HepG2 (cell line): Measurements from ENCODE around the gene SOX12. TPM values are rescaled to one million over a fixed set of nuclear protein-coding genes. Genes with fewer than 3 reads are reported as not detected.
A peak's percentile ranks its signal among the peaks of the same experiment; 100 is the strongest.

Experiments used
- DDIT3 ChIP-seq: sonication (generic); formaldehyde crosslinking; IDR thresholded peaks from 2 replicates; pipeline ENCODE4 v1.4.0; 2020; ENCODE audit warnings: mild to moderate bottlenecking, missing genetic modification reagents
- HMGA1 ChIP-seq: sonication (generic); formaldehyde crosslinking; conservative IDR thresholded peaks from 2 replicates; pipeline ENCODE4 v1.4.0; 2020; ENCODE audit warnings: missing genetic modification reagents
- IRX3 ChIP-seq: sonication (generic); formaldehyde crosslinking; IDR thresholded peaks from 2 replicates; pipeline ENCODE4 v1.8.1; 2023; ENCODE audit warnings: mild to moderate bottlenecking, low read depth, missing genetic modification reagents, borderline replicate concordance
- MYC ChIP-seq: sonication (generic); formaldehyde crosslinking; IDR thresholded peaks from 2 replicates; pipeline ENCODE4 v1.9.0; 2021; ENCODE audit warnings: missing genetic modification reagents, borderline replicate concordance
- MYPOP ChIP-seq: sonication (generic); formaldehyde crosslinking; IDR thresholded peaks from 2 replicates; pipeline ENCODE4 v1.8.1; 2023; ENCODE audit warnings: mild to moderate bottlenecking, moderate library complexity, missing genetic modification reagents
- POGK ChIP-seq: sonication (generic); formaldehyde crosslinking; conservative IDR thresholded peaks from 2 replicates; pipeline ENCODE4 v1.8.0; 2022; ENCODE audit warnings: mild to moderate bottlenecking, moderate library complexity, missing genetic modification reagents
- REST ChIP-seq, 2 experiments: IDR thresholded peaks; 2 replicates each; pipeline ENCODE4 v1.6.1; 2011 to 2012; ENCODE audit warnings: low read length in 2 of 2, borderline replicate concordance in 1 of 2, low read depth in 1 of 2, mild to moderate bottlenecking in 1 of 2, moderate library complexity in 1 of 2
- ZFP36L2 ChIP-seq: sonication (generic); formaldehyde crosslinking; IDR thresholded peaks from 2 replicates; pipeline ENCODE4 v1.4.0; 2020; ENCODE audit warnings: missing genetic modification reagents
- ZMAT5 ChIP-seq: sonication (generic); formaldehyde crosslinking; IDR thresholded peaks from 2 replicates; pipeline ENCODE4 v1.5.0; 2020; ENCODE audit warnings: mild to moderate bottlenecking, low read depth, missing genetic modification reagents, borderline replicate concordance
- ZNF138 ChIP-seq: sonication (generic); formaldehyde crosslinking; IDR thresholded peaks from 2 replicates; pipeline ENCODE4 v1.5.0; 2020; ENCODE audit warnings: mild to moderate bottlenecking, low read depth, missing genetic modification reagents
- ZNF484 ChIP-seq: sonication (generic); formaldehyde crosslinking; IDR thresholded peaks from 2 replicates; pipeline ENCODE4 v1.5.1; 2020; ENCODE audit warnings: mild to moderate bottlenecking, low read depth, missing genetic modification reagents, borderline replicate concordance
- ZNF550 ChIP-seq: sonication (generic); formaldehyde crosslinking; IDR thresholded peaks from 2 replicates; pipeline ENCODE4 v1.4.0; 2020; ENCODE audit warnings: mild to moderate bottlenecking, missing genetic modification reagents, borderline replicate concordance
- ZNF672 ChIP-seq: sonication (generic); formaldehyde crosslinking; IDR thresholded peaks from 2 replicates; pipeline ENCODE4 v1.8.1; 2022; ENCODE audit warnings: missing genetic modification reagents
- polyA plus RNA-seq, 8 experiments: library from polyadenylated mRNA; depleted of rRNA in 3 of 8; stranded (reverse) in 7 of 8; unstranded in 1 of 8; fragments of >200 nt; fragmentation: Illumina TruSeq in 4 of 8; extraction: Trizol in 4 of 8; gene quantifications; 2 replicates each; pipeline versions ENCODE4 v1.2.1 to v1.2.3, GENCODE V29; 2011 to 2016; ENCODE audit warnings: low read depth in 4 of 8, missing spikeins in 1 of 8, mixed read lengths in 1 of 8; ENCODE audit not compliant: insufficient read depth in 1 of 8
- total RNA-seq, 5 experiments: library from RNA; depleted of rRNA; stranded (reverse); fragments of >200 nt; fragmentation: Illumina TruSeq; extraction: Trizol; gene quantifications; 2 replicates each; pipeline ENCODE4 v1.2.3, GENCODE V29; 2016; ENCODE audit warnings: low read depth in 1 of 5

SOX12 gene
- total and polyA plus RNA-seq, 2 of the 13 experiments (the other 11 are each of a cell fraction or from before 2014, with no cell fraction given), result 10.0 to 18.7 TPM

GRCh38 chr20:363319-364078 lies 38.1 kb downstream of the SOX12 start (continued):
- TF ChIP-seq POGK (CRISPR knock-in tag) (no peak), ZNF672 (CRISPR knock-in tag) (no peak), ZNF138 (CRISPR knock-in tag) (no peak), REST (IDR thresholded peaks at IDR 0.05; ENCODE audit: borderline replicate concordance in 1 of 2, low read depth in 1 of 2, low read length in 2 of 2) (no peak), ZFP36L2 (CRISPR knock-in tag) (no peak), IRX3 (CRISPR knock-in tag) (no peak), ZMAT5 (CRISPR knock-in tag) (no peak), MYC (CRISPR knock-in tag) (peak; percentile 53; the same call in 1 of the 2 replicates), ZNF484 (no peak), MYPOP (CRISPR knock-in tag) (no peak), ZNF550 (CRISPR knock-in tag) (no peak), DDIT3 (no peak), HMGA1 (CRISPR knock-in tag) (no peak)
